ENCODE results near the gene CAPN10.

CAPN10 gene

DNA sequence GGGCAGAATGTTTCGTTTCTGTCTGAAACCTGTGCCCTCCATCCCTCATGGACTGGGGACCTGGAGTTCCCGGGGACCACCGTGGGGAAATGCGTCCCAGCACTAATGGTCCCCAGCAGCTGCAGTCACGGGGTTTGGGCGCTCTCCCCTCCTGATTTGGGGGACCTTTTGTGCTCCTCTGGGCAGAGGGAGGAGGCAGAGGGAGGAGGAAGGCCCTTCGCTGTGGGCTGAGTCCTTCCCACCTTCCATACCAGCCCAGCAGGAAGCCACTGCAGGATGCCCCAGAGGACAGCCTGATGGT, 41.9 kb downstream of the CAPN10 start:
- Histone ChIP-seq H2BK120ac (ENCODE audit: low read depth, low read length) (no peak overlapping the region), H3K4me1 (ENCODE audit: control insufficient read depth in 2 of 2, insufficient read depth in 1 of 2, low read depth in 1 of 2, low read length in 2 of 2) (peaks cover 10 to 13% of the 10 kb centered on the region in 2 donors), H4K91ac (ENCODE audit: low read depth, low read length, poor library complexity) (no peak overlapping the region), H3K27ac (replicated peaks; ENCODE audit: low read length) (no peak overlapping the region), H2BK15ac (ENCODE audit: low read length) (no peak overlapping the region), H3K23ac (ENCODE audit: low read depth, low read length, poor library complexity) (no peak overlapping the region), H3K27me3 (ENCODE audit: control insufficient read depth in 3 of 3, insufficient read depth in 3 of 3, low read depth in 1 of 3, low read length in 3 of 3) (no peaks in the 10 kb centered on the region), H2BK5ac (ENCODE audit: low read length) (no peak overlapping the region), H3K9me3 (replicated peaks in 1 of 2; ENCODE audit: control insufficient read depth in 2 of 2, insufficient read depth in 1 of 2, low read depth in 1 of 2, low read length in 2 of 2) (peaks cover 0 to 9% of the 10 kb centered on the region in 2 donors), H4K8ac (ENCODE audit: low read depth, low read length) (no peak overlapping the region), H2AFZ (ENCODE audit: low read length) (no peak overlapping the region), H3K4ac (ENCODE audit: low read length) (no peak overlapping the region), H3K79me1 (ENCODE audit: low read depth, low read length) (peaks cover 3% of the 10 kb centered on the region), H2BK12ac (ENCODE audit: low read length) (no peak overlapping the region), H3K18ac (ENCODE audit: low read length) (peak overlapping the region; percentile 64), H2AK5ac (ENCODE audit: low read depth, low read length) (peak overlapping the region; percentile 19), H3K4me2 (ENCODE audit: insufficient read depth, low read length, poor library complexity, severe bottlenecking) (no peak overlapping the region), H3K9ac (ENCODE audit: low read depth, low read length, poor library complexity) (no peak overlapping the region), H3K14ac (ENCODE audit: low read length) (no peak overlapping the region), H3K36me3 (replicated peaks in 1 of 2; ENCODE audit: control insufficient read depth in 2 of 2, insufficient read depth in 2 of 2, low read length in 2 of 2) (no peaks in the 10 kb centered on the region), H3K4me3 (ENCODE audit: low read length in 2 of 2) (no peak overlapping the region)
- DNase-seq (ENCODE audit: low spot score), result no peak
- WGBS, 2 donors (ENCODE audit: extremely low coverage in 2 of 2, insufficient read length in 2 of 2, insufficient replicate concordance in 1 of 2), result no CpG with 5 or more reads among the region's 7 CpGs

GRCh38 chr2:240628808-240629618, 42.5 kb downstream of the CAPN10 start:
- peak overlapping the region; percentile 89 for H3K14ac ChIP-seq (ENCODE audit: low read length)
- H3K4ac ChIP-seq (ENCODE audit: low read length), result no peak overlapping the region
- H3K27ac ChIP-seq (replicated peaks; ENCODE audit: low read length), result no peak overlapping the region
- peak overlapping the region; percentile 48 for H3K18ac ChIP-seq (ENCODE audit: low read length)
- no peak overlapping the region for H3K9ac ChIP-seq (ENCODE audit: low read depth, low read length, poor library complexity)
- no CpG with 5 or more reads among the region's 20 CpGs for WGBS, 2 donors (ENCODE audit: extremely low coverage in 2 of 2, insufficient read length in 2 of 2, insufficient replicate concordance in 1 of 2)
- H4K91ac ChIP-seq (ENCODE audit: low read depth, low read length, poor library complexity), result no peak overlapping the region
- no peak overlapping the region for H2BK120ac ChIP-seq (ENCODE audit: low read depth, low read length)
- H3K36me3 ChIP-seq (replicated peaks in 1 of 2; ENCODE audit: control insufficient read depth in 2 of 2, insufficient read depth in 2 of 2, low read length in 2 of 2), result no peaks in the 10 kb centered on the region
- no peak overlapping the region for H2BK12ac ChIP-seq (ENCODE audit: low read length)
- H2BK5ac ChIP-seq (ENCODE audit: low read length), result peak overlapping the region; percentile 11
- peak overlapping the region; percentile 89 for H3K23ac ChIP-seq (ENCODE audit: low read depth, low read length, poor library complexity)
- H4K8ac ChIP-seq (ENCODE audit: low read depth, low read length), result peak overlapping the region; percentile 72
- H3K79me1 ChIP-seq (ENCODE audit: low read depth, low read length), result peaks cover 3% of the 10 kb centered on the region
- no peak for DNase-seq (ENCODE audit: low spot score)
- H2BK15ac ChIP-seq (ENCODE audit: low read length), result no peak overlapping the region
- no peak overlapping the region for H2AFZ ChIP-seq (ENCODE audit: low read length)
- H3K9me3 ChIP-seq (replicated peaks in 1 of 2; ENCODE audit: control insufficient read depth in 2 of 2, insufficient read depth in 1 of 2, low read depth in 1 of 2, low read length in 2 of 2), result peaks cover 0 to 12% of the 10 kb centered on the region in 2 donors
- H2AK5ac ChIP-seq (ENCODE audit: low read depth, low read length), result peak overlapping the region; percentile 68
- peaks cover 10 to 13% of the 10 kb centered on the region in 2 donors for H3K4me1 ChIP-seq (ENCODE audit: control insufficient read depth in 2 of 2, insufficient read depth in 1 of 2, low read depth in 1 of 2, low read length in 2 of 2)
- no peaks in the 10 kb centered on the region for H3K27me3 ChIP-seq (ENCODE audit: control insufficient read depth in 3 of 3, insufficient read depth in 3 of 3, low read depth in 1 of 3, low read length in 3 of 3)
- no peak overlapping the region for H3K4me2 ChIP-seq (ENCODE audit: insufficient read depth, low read length, poor library complexity, severe bottlenecking)
- H3K4me3 ChIP-seq (ENCODE audit: low read length in 2 of 2), result no peak overlapping the region

- DNase-seq (ENCODE audit: low spot score), result no peak
- Histone ChIP-seq H3K4me2 (ENCODE audit: insufficient read depth, low read length, poor library complexity, severe bottlenecking) (no peak overlapping the region), H3K79me1 (ENCODE audit: low read depth, low read length) (peaks cover 3% of the 10 kb centered on the region), H3K9me3 (replicated peaks in 1 of 2; ENCODE audit: control insufficient read depth in 2 of 2, insufficient read depth in 1 of 2, low read depth in 1 of 2, low read length in 2 of 2) (peaks cover 0 to 12% of the 10 kb centered on the region in 2 donors), H3K4me1 (ENCODE audit: control insufficient read depth in 2 of 2, insufficient read depth in 1 of 2, low read depth in 1 of 2, low read length in 2 of 2) (peaks cover 10 to 13% of the 10 kb centered on the region in 2 donors), H4K8ac (ENCODE audit: low read depth, low read length) (no peak overlapping the region), H3K23ac (ENCODE audit: low read depth, low read length, poor library complexity) (peak overlapping the region; percentile 89), H2AFZ (ENCODE audit: low read length) (no peak overlapping the region), H3K9ac (ENCODE audit: low read depth, low read length, poor library complexity) (no peak overlapping the region), H3K4ac (ENCODE audit: low read length) (no peak overlapping the region), H2BK120ac (ENCODE audit: low read depth, low read length) (no peak overlapping the region), H3K18ac (ENCODE audit: low read length) (no peak overlapping the region), H3K36me3 (replicated peaks in 1 of 2; ENCODE audit: control insufficient read depth in 2 of 2, insufficient read depth in 2 of 2, low read length in 2 of 2) (no peaks in the 10 kb centered on the region), H3K27me3 (ENCODE audit: control insufficient read depth in 3 of 3, insufficient read depth in 3 of 3, low read depth in 1 of 3, low read length in 3 of 3) (no peaks in the 10 kb centered on the region), H3K4me3 (ENCODE audit: low read length in 2 of 2) (no peak overlapping the region), H2BK15ac (ENCODE audit: low read length) (no peak overlapping the region), H3K14ac (ENCODE audit: low read length) (peak overlapping the region; percentile 63), H2BK5ac (ENCODE audit: low read length) (no peak overlapping the region), H4K91ac (ENCODE audit: low read depth, low read length, poor library complexity) (no peak overlapping the region), H2AK5ac (ENCODE audit: low read depth, low read length) (peak overlapping the region; percentile 40), H3K27ac (replicated peaks; ENCODE audit: low read length) (no peak overlapping the region), H2BK12ac (ENCODE audit: low read length) (no peak overlapping the region)
- no CpG with 5 or more reads among the region's 5 CpGs for WGBS, 2 donors (ENCODE audit: extremely low coverage in 2 of 2, insufficient read length in 2 of 2, insufficient replicate concordance in 1 of 2)
Observed at GRCh38 chr2:240629619-240629967, 43.1 kb downstream of the CAPN10 start.

GRCh38 chr2:240629968-240630770, 43.6 kb downstream of the CAPN10 start:
- Histone ChIP-seq H4K8ac (ENCODE audit: low read depth, low read length) (peak overlapping the region; percentile 65), H3K9ac (ENCODE audit: low read depth, low read length, poor library complexity) (peak overlapping the region; percentile 12), H3K9me3 (replicated peaks in 1 of 2; ENCODE audit: control insufficient read depth in 2 of 2, insufficient read depth in 1 of 2, low read depth in 1 of 2, low read length in 2 of 2) (peaks cover 0 to 13% of the 10 kb centered on the region in 2 donors), H2AK5ac (ENCODE audit: low read depth, low read length) (peak overlapping the region; percentile 46), H3K14ac (ENCODE audit: low read length) (peak overlapping the region; percentile 89), H3K23ac (ENCODE audit: low read depth, low read length, poor library complexity) (peak overlapping the region; percentile 89), H3K18ac (ENCODE audit: low read length) (peak overlapping the region; percentile 57), H2AFZ (ENCODE audit: low read length) (no peak overlapping the region), H3K27me3 (ENCODE audit: control insufficient read depth in 3 of 3, insufficient read depth in 3 of 3, low read depth in 1 of 3, low read length in 3 of 3) (no peaks in the 10 kb centered on the region), H2BK15ac (ENCODE audit: low read length) (no peak overlapping the region), H2BK5ac (ENCODE audit: low read length) (no peak overlapping the region), H3K4me1 (ENCODE audit: control insufficient read depth in 2 of 2, insufficient read depth in 1 of 2, low read depth in 1 of 2, low read length in 2 of 2) (peaks cover 5 to 9% of the 10 kb centered on the region in 2 donors), H3K4me2 (ENCODE audit: insufficient read depth, low read length, poor library complexity, severe bottlenecking) (no peak overlapping the region), H2BK120ac (ENCODE audit: low read depth, low read length) (no peak overlapping the region), H2BK12ac (ENCODE audit: low read length) (peak overlapping the region; percentile 73), H3K4me3 (ENCODE audit: low read length in 2 of 2) (no peak overlapping the region), H3K27ac (replicated peaks; ENCODE audit: low read length) (no peak overlapping the region), H3K79me1 (ENCODE audit: low read depth, low read length) (peaks cover 3% of the 10 kb centered on the region), H3K4ac (ENCODE audit: low read length) (no peak overlapping the region), H3K36me3 (replicated peaks in 1 of 2; ENCODE audit: control insufficient read depth in 2 of 2, insufficient read depth in 2 of 2, low read length in 2 of 2) (no peaks in the 10 kb centered on the region), H4K91ac (ENCODE audit: low read depth, low read length, poor library complexity) (no peak overlapping the region)
- WGBS, 2 donors (ENCODE audit: extremely low coverage in 2 of 2, insufficient read length in 2 of 2, insufficient replicate concordance in 1 of 2), result no CpG with 5 or more reads among the region's 50 CpGs
- DNase-seq (ENCODE audit: low spot score), result no peak

All from neuronal stem cell (in vitro differentiated cells).